ENCODE results near the gene ZFP36L1. TPM values are rescaled to one million over a fixed set of nuclear protein-coding genes. Genes with fewer than 3 reads are reported as not detected.

ZFP36L1 gene
- total and polyA plus RNA-seq, 9 donors = 336 to 1,074 (median 626) TPM

DNA sequence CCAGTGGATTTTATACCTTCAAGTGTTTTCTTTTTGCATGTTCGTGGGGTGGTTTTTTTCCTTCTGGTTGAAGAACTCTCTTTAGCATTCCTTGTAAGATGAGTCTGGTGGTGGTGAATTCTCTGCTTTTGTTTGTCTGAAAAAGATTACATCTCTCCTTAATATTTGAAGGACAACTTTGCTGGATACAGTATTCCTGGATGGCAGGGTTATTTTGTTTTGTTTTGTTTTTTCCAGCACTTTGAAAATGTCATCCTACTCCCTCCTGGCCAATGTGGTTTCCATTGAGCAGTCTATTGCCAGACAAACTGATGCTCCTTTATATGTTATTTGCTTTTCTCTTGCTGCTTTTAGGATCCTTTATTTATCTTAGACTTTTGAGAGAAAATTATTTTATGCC, 43.2 kb upstream of the ZFP36L1 start:
- no peaks in the 10 kb centered on the region for H3K36me3 ChIP-seq
- H3K27ac ChIP-seq = no peak overlapping the region
- H3K9me3 ChIP-seq = no peaks in the 10 kb centered on the region
- intact Hi-C loops (cut with DNase I) = no loop called here
- H3K4me3 ChIP-seq = no peak overlapping the region
- H3K4me1 ChIP-seq (ENCODE audit: insufficient read depth) = no peaks in the 10 kb centered on the region
- WGBS, 3 donors = 87 to 88% (median 88%) methylated on average over 1 of the region's 1 CpG
- TF ChIP-seq, protein P1, sequence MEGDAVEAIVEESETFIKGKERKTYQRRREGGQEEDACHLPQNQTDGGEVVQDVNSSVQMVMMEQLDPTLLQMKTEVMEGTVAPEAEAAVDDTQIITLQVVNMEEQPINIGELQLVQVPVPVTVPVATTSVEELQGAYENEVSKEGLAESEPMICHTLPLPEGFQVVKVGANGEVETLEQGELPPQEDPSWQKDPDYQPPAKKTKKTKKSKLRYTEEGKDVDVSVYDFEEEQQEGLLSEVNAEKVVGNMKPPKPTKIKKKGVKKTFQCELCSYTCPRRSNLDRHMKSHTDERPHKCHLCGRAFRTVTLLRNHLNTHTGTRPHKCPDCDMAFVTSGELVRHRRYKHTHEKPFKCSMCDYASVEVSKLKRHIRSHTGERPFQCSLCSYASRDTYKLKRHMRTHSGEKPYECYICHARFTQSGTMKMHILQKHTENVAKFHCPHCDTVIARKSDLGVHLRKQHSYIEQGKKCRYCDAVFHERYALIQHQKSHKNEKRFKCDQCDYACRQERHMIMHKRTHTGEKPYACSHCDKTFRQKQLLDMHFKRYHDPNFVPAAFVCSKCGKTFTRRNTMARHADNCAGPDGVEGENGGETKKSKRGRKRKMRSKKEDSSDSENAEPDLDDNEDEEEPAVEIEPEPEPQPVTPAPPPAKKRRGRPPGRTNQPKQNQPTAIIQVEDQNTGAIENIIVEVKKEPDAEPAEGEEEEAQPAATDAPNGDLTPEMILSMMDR (IDR thresholded peaks at IDR 0.05) = no peak
- TF ChIP-seq EP300 (IDR thresholded peaks at IDR 0.05) = no peak
- no peak for TF ChIP-seq POLR2A (IDR thresholded peaks at IDR 0.05)
- no peaks in the 10 kb centered on the region for H3K27me3 ChIP-seq
- no peak for DNase-seq

DNA sequence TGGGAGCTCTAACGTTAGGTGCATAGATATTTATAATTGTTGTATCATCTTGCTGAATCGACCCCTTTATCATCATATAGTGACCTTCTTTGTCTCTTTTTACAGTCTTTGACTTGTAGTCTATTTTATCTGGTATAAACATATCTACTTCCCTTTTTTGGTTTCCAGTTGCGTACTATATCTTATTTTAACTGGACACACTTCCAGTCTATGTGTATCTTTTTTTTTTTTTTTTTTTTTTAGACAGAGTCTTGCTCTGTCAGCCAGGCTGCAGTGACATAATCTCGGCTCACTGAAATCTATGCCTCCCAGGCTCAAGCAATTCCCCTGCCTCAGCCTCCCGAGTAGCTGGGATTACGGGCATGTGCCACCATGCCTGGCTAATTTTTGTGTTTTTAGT, 41.9 kb upstream of the ZFP36L1 start:
- no peak overlapping the region for H3K27ac ChIP-seq
- intact Hi-C loops (cut with DNase I) = no loop called here
- H3K4me3 ChIP-seq = no peak overlapping the region
- H3K36me3 ChIP-seq = no peaks in the 10 kb centered on the region
- no peaks in the 10 kb centered on the region for H3K4me1 ChIP-seq (ENCODE audit: insufficient read depth)
- 73 to 79% (median 76%) methylated on average over 6 of the region's 6 CpGs for WGBS, 3 donors
- no peaks in the 10 kb centered on the region for H3K9me3 ChIP-seq
- H3K27me3 ChIP-seq = no peaks in the 10 kb centered on the region
- no peak for TF ChIP-seq POLR2A (IDR thresholded peaks at IDR 0.05)
- TF ChIP-seq EP300 (IDR thresholded peaks at IDR 0.05) = no peak
- TF ChIP-seq, protein P1 (IDR thresholded peaks at IDR 0.05) = no peak
- DNase-seq = no peak

DNA sequence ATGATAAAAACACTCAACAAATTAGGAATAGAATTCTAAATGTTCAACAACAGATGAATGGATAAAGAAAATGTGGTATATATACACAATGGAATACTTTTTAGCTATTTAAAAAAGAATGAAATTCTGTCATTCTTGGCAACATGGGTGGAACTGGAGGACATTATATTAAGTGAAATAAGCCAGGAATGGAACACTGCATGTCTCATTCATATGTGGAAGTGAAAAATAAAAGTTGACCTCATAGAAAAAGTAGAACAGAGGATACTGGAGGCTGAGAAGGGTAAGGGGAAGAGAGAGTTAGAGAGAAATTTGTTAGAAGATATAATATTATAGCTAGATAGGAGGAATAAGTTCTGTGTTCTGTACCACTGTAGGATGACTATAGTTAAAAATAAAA, 35.8 kb upstream of the ZFP36L1 start:
- TF ChIP-seq POLR2A (IDR thresholded peaks at IDR 0.05) (no peak), EP300 (IDR thresholded peaks at IDR 0.05) (no peak)
- TF ChIP-seq, protein P1 (IDR thresholded peaks at IDR 0.05) = no peak
- intact Hi-C loops (cut with DNase I) = loop anchor here in 3 of 4 donors (10.0 kb wide), 2 partner anchors 984 to 994 kb away; no protein-coding TSS in a partner anchor
- Histone ChIP-seq H3K4me3 (no peak overlapping the region), H3K9me3 (no peaks in the 10 kb centered on the region), H3K4me1 (ENCODE audit: insufficient read depth) (peaks cover 5% of the 10 kb centered on the region), H3K36me3 (no peaks in the 10 kb centered on the region), H3K27ac (no peak overlapping the region), H3K27me3 (no peaks in the 10 kb centered on the region)
- DNase-seq = no peak

DNA sequence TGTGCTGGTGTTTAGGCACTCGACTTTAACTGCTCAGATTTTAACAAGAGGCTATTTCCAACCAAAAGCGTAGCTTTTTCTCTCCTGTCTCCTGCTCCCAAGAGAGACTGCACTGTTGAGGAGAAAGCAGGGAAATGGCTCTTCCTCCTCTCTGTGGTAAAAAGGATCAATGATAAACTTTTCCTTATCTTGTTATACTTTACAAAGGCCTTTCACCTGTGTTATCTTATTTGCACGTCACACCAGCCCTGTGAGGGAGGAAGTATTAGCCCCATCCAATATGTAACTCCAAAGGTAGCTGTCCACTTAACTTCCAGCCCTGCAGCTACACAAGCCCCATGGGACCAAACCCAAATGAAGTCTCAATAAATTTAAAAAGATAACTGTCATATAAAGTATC, 32.9 kb upstream of the ZFP36L1 start:
- H3K4me3 ChIP-seq = no peak overlapping the region
- intact Hi-C loops (cut with DNase I) = loop anchor here in 3 of 4 donors (10.0 kb wide), 2 partner anchors 981 to 991 kb away; no protein-coding TSS in a partner anchor
- TF ChIP-seq, protein P1 (IDR thresholded peaks at IDR 0.05) = no peak
- TF ChIP-seq EP300 (IDR thresholded peaks at IDR 0.05) = no peak
- no peak for TF ChIP-seq POLR2A (IDR thresholded peaks at IDR 0.05)
- H3K4me1 ChIP-seq (ENCODE audit: insufficient read depth) = peaks cover 5% of the 10 kb centered on the region
- no peak overlapping the region for H3K27ac ChIP-seq
- WGBS, 3 donors = 84 to 92% (median 88%) methylated on average over 3 of the region's 3 CpGs
- no peak for DNase-seq
- H3K36me3 ChIP-seq = no peaks in the 10 kb centered on the region
- H3K9me3 ChIP-seq = no peaks in the 10 kb centered on the region
- H3K27me3 ChIP-seq = no peaks in the 10 kb centered on the region

Data from ovary (tissue), 9 donors.